GM21576 (cell line): ENCODE data around the gene TAPBPL.

Source experiments
- ATAC-seq: cut with Tn5 transposase; IDR thresholded peaks from one replicate; pipeline ENCODE4 v1.9.1; 2021; ENCODE audit warnings: mild to moderate bottlenecking, moderate library complexity; ENCODE audit not compliant: unreplicated experiment

The TAPBPL gene

GRCh38 chr12:6435961-6436715 lies 15.7 kb upstream of the TAPBPL start:
- no peak for ATAC-seq

- no peak for ATAC-seq
Measured at GRCh38 chr12:6437586-6437985, 14.3 kb upstream of the TAPBPL start.

GRCh38 chr12:6438345-6438744 lies 13.5 kb upstream of the TAPBPL start:
- no peak for ATAC-seq

- no peak for ATAC-seq
Measured at GRCh38 chr12:6440391-6440790, 11.5 kb upstream of the TAPBPL start.

GRCh38 chr12:6442836-6443235 lies 9.0 kb upstream of the TAPBPL start:
- no peak for ATAC-seq

- peak; percentile 30 for ATAC-seq
Measured at GRCh38 chr12:6443361-6443983, 8.4 kb upstream of the TAPBPL start.

GRCh38 chr12:6444031-6444430 lies 7.8 kb upstream of the TAPBPL start:
- no peak for ATAC-seq

- no peak for ATAC-seq
Measured at GRCh38 chr12:6444704-6445688, 6.8 kb upstream of the TAPBPL start, which contains the start of gene CD27. TSS of gene CD27 (plus strand) at chr12:6444955. CDS start at chr12:6445096, 141 bp downstream.

- ATAC-seq = no peak
Measured at GRCh38 chr12:6450091-6450868, 1.6 kb upstream of the TAPBPL start.

GRCh38 chr12:6450869-6451347 lies 934 bp upstream of the TAPBPL start:
- no peak for ATAC-seq

- ATAC-seq = no peak
Measured at GRCh38 chr12:6452245-6452943, 552 bp downstream of the TAPBPL start.

- ATAC-seq = no peak
Measured at GRCh38 chr12:6452944-6453630, 1.2 kb downstream of the TAPBPL start.

- no peak for ATAC-seq
Measured at GRCh38 chr12:6457220-6457945, 5.5 kb downstream of the TAPBPL start.

- ATAC-seq = no peak
Measured at GRCh38 chr12:6458281-6459003, 6.6 kb downstream of the TAPBPL start.

GRCh38 chr12:6459004-6459337 lies 7.1 kb downstream of the TAPBPL start:
- no peak for ATAC-seq

- ATAC-seq = no peak
Measured at GRCh38 chr12:6460751-6461371, 9.0 kb downstream of the TAPBPL start.

GRCh38 chr12:6461401-6462233 lies 9.8 kb downstream of the TAPBPL start:
- ATAC-seq = peak; percentile 69
